ENCODE data around the gene OR51I1.

The OR51I1 gene

DNA sequence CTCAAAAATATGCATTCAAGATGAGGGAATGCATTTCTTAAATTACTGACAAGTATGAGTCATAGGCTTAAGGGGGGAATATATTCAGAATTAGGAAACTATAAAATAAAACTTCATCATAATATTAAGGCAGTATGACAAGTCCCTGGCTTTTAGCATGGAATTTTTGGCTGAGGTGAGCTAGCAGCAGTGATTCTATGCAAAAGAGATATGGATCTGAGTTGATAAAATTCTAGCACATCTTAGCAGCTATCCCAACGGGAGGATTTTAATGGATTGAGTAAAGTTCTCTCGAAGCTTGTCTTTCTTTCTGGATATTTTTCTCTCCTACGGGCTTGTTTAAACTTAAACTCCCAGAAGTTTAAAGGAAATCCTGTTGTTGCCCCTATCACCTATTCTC, 18.2 kb downstream of the OR51I1 start:
- no peak overlapping the region for H3K27ac ChIP-seq
- TF ChIP-seq, protein P1, sequence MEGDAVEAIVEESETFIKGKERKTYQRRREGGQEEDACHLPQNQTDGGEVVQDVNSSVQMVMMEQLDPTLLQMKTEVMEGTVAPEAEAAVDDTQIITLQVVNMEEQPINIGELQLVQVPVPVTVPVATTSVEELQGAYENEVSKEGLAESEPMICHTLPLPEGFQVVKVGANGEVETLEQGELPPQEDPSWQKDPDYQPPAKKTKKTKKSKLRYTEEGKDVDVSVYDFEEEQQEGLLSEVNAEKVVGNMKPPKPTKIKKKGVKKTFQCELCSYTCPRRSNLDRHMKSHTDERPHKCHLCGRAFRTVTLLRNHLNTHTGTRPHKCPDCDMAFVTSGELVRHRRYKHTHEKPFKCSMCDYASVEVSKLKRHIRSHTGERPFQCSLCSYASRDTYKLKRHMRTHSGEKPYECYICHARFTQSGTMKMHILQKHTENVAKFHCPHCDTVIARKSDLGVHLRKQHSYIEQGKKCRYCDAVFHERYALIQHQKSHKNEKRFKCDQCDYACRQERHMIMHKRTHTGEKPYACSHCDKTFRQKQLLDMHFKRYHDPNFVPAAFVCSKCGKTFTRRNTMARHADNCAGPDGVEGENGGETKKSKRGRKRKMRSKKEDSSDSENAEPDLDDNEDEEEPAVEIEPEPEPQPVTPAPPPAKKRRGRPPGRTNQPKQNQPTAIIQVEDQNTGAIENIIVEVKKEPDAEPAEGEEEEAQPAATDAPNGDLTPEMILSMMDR (IDR thresholded peaks at IDR 0.05), result no peak
- no peak for TF ChIP-seq ZFX (IDR thresholded peaks at IDR 0.05; ENCODE audit: borderline replicate concordance)

DNA sequence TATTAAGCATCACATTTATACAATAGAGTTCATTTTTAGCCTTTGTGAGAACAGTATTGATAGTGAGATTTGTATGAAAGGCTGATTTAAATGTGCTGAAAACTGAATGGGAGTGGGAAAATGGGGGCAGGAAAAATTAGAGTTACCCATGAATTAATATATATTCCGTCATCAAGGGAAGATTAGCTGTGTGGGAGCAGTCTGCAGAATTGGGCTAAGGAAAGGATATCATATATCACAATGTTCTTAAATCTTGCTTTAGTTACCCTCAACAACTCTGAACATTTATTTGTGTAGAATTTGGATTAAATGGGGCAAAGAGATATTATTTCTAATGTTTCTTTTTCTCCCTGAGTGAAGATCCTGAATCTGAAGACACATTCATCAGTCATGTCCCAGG, 19.5 kb downstream of the OR51I1 start, which contains the start of gene OR51Q1:
Gene OR51Q1, plus strand, starts transcription at position 301 of the 400 bp plus-strand sequence. Its CDS starts 90 bp downstream, at position 391.
- no peak for TF ChIP-seq ZFX (IDR thresholded peaks at IDR 0.05; ENCODE audit: borderline replicate concordance)
- TF ChIP-seq, protein P1 (IDR thresholded peaks at IDR 0.05), result no peak
- no peak within 1 kb of the TSS for H3K27ac ChIP-seq

DNA sequence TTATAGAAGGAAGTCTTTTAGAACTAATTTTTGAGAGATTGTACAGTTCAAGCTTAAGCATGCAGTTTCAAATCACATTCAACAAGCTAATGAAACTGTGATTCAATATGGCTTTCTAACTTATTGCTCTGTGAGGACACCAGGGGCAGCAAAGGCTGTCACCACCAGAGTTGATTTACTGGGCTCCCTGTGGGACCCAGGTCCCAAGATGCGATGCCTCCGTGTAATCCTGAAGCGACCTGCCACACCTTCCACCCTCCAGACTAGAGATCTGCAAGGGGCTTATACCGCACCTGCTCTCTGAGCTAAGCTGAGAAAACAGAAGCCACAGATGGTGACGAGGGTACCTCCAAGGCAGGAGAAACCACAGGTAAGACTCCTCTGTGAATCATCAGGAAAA, 20.3 kb downstream of the OR51I1 start:
- no peak for TF ChIP-seq ZFX (IDR thresholded peaks at IDR 0.05; ENCODE audit: borderline replicate concordance)
- TF ChIP-seq, protein P1 (IDR thresholded peaks at IDR 0.05), result no peak
- H3K27ac ChIP-seq, result no peak overlapping the region

DNA sequence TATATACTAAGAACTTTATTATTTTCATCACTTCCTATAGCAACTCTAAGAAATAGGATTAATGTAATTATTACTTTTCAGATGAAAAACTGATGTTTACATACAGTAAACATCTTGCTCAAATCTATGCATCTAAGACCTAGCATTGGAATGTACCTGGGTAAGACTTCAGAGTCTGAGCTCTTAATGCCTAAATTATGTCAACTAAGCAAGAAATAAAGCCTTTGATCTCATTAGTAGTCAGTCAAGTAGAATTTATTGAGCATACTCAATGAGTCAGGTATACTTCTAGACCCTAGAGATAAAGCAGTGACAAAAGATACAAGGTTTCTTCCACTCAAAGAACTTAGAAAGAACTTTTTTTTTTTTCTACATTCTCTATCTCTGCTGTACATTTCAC, 36.1 kb downstream of the OR51I1 start:
- H3K27ac ChIP-seq, result no peak overlapping the region
- TF ChIP-seq, protein P1 (IDR thresholded peaks at IDR 0.05), result no peak
- TF ChIP-seq ZFX (IDR thresholded peaks at IDR 0.05; ENCODE audit: borderline replicate concordance), result no peak

DNA sequence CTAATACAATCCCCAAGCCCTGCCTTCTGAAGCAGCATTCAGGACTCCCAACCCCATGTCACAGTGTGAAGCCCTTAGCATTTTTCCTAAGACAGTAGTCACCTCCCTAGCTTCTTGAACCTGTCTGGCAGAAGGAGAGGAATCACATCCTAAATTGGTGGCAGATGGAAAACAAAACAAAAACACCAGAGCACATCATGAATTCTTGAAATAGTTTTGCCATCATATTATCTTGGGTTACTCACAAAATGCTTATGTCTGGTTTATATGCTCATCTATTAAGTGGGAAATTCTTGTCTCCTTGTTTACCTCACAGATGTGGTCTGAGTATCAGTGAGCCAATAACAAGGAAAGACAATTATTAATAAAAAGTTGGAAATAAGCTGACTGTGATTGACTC, 42.4 kb downstream of the OR51I1 start:
- TF ChIP-seq ZFX (IDR thresholded peaks at IDR 0.05; ENCODE audit: borderline replicate concordance), result no peak
- TF ChIP-seq, protein P1 (IDR thresholded peaks at IDR 0.05), result no peak
- H3K27ac ChIP-seq, result no peak overlapping the region

DNA sequence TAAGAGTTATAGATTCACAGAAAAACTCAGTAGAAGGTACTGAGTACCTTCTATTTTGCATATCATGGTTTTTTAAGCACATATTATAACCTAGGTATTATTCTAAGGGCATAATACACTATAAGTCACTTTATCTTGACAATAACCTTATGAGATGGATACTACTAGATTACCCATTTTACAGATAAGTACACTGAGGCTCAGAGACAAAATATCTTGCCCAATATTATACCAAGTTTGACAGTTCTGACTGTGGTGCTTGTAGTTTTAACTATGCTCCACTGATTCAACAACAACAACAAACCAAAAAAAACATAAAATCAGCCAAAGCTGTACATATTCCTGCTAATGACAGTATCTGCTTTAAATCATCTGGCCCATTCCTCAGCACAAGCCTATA, 47.2 kb downstream of the OR51I1 start:
- no peak overlapping the region for H3K27ac ChIP-seq
- TF ChIP-seq, protein P1 (IDR thresholded peaks at IDR 0.05), result no peak
- no peak for TF ChIP-seq ZFX (IDR thresholded peaks at IDR 0.05; ENCODE audit: borderline replicate concordance)

Measured in 22Rv1 (cell line).